Measurements from ENCODE around the gene SIRT3. TPM values are rescaled to one million over a fixed set of nuclear protein-coding genes. Genes with fewer than 3 reads are reported as not detected.

The SIRT3 gene
- total and polyA plus RNA-seq, 2 experiments from 2014 or later = 14.9 to 15.5 TPM

- Histone ChIP-seq H3K27ac (no peak overlapping the region), H3K9me3 (ENCODE audit: low read depth) (no peaks in the 10 kb centered on the region), H3K27me3 (replicated peaks; ENCODE audit: insufficient read depth) (no peaks in the 10 kb centered on the region), H3K9me2 (ENCODE audit: insufficient read depth) (no peaks in the 10 kb centered on the region), H3K36me3 (ENCODE audit: low read depth) (peaks cover 40% of the 10 kb centered on the region), H3K4me3 (no peak overlapping the region), H3F3A (ENCODE audit: insufficient read depth) (peaks cover 17% of the 10 kb centered on the region; the same call in 1 of the 2 replicates), H3K79me2 (ENCODE audit: insufficient read depth) (0 out of 2 replicates have a peak, but pooled peaks cover 7% of the 10 kb centered on the region), H3K9ac (no peak overlapping the region), H2AFZ (no peak overlapping the region), H3K4me2 (ENCODE audit: unreplicated experiment) (no peak overlapping the region), H3K4me1 (ENCODE audit: insufficient read depth) (no peaks in the 10 kb centered on the region), H4K20me1 (ENCODE audit: insufficient read depth) (no peaks in the 10 kb centered on the region)
- WGBS, 2 experiments (ENCODE audit: low coverage in 1 of 2, low lambda C conversion rate in 2 of 2, missing lambda C conversion rate in 2 of 2) = 78 to 80% methylated on average over 10 of the region's 10 CpGs
- in situ Hi-C loops (cut with MboI) = no loop called here
- TF ChIP-seq EZH2 (IDR thresholded peaks at IDR 0.05; ENCODE audit: insufficient read depth, poor library complexity, severe bottlenecking) = no peak
- TF ChIP-seq EZH2phosphoT487 (IDR thresholded peaks at IDR 0.05; ENCODE audit: insufficient read depth, low read depth) = no peak
- peak; percentile 68 for DNase-seq
These were observed 14.7 kb upstream of the SIRT3 start for GRCh38 chr11:250740-251299.

GRCh38 chr11:250274-250673 lies 14.1 kb upstream of the SIRT3 start:
- Histone ChIP-seq H3K4me1 (ENCODE audit: insufficient read depth) (no peaks in the 10 kb centered on the region), H3K36me3 (ENCODE audit: low read depth) (peaks cover 46% of the 10 kb centered on the region), H3K9me2 (ENCODE audit: insufficient read depth) (no peaks in the 10 kb centered on the region), H3F3A (ENCODE audit: insufficient read depth) (peaks cover 15% of the 10 kb centered on the region; the same call in 1 of the 2 replicates), H3K4me3 (no peak overlapping the region), H3K79me2 (ENCODE audit: insufficient read depth) (0 out of 2 replicates have a peak, but pooled peaks cover 12% of the 10 kb centered on the region), H3K27ac (no peak overlapping the region), H3K9me3 (ENCODE audit: low read depth) (no peaks in the 10 kb centered on the region), H3K9ac (no peak overlapping the region), H3K4me2 (ENCODE audit: unreplicated experiment) (no peak overlapping the region), H2AFZ (no peak overlapping the region), H3K27me3 (replicated peaks; ENCODE audit: insufficient read depth) (no peaks in the 10 kb centered on the region), H4K20me1 (ENCODE audit: insufficient read depth) (no peaks in the 10 kb centered on the region)
- WGBS, 2 experiments (ENCODE audit: low coverage in 1 of 2, low lambda C conversion rate in 2 of 2, missing lambda C conversion rate in 2 of 2) = 91 to 92% methylated on average over 5 of the region's 5 CpGs
- no peak for DNase-seq
- TF ChIP-seq EZH2phosphoT487 (IDR thresholded peaks at IDR 0.05; ENCODE audit: insufficient read depth, low read depth) (no peak), EZH2 (IDR thresholded peaks at IDR 0.05; ENCODE audit: insufficient read depth, poor library complexity, severe bottlenecking) (no peak)
- in situ Hi-C loops (cut with MboI) = no loop called here

GRCh38 chr11:249062-249461 lies 12.9 kb upstream of the SIRT3 start:
- H3K4me1 ChIP-seq (ENCODE audit: insufficient read depth) = no peaks in the 10 kb centered on the region
- no peak overlapping the region for H3K4me2 ChIP-seq (ENCODE audit: unreplicated experiment)
- TF ChIP-seq EZH2 (IDR thresholded peaks at IDR 0.05; ENCODE audit: insufficient read depth, poor library complexity, severe bottlenecking) (no peak), EZH2phosphoT487 (IDR thresholded peaks at IDR 0.05; ENCODE audit: insufficient read depth, low read depth) (no peak)
- 62 to 63% methylated on average over 8 of the region's 8 CpGs for WGBS, 2 experiments (ENCODE audit: low coverage in 1 of 2, low lambda C conversion rate in 2 of 2, missing lambda C conversion rate in 2 of 2)
- H3K4me3 ChIP-seq = no peak overlapping the region
- no peaks in the 10 kb centered on the region for H4K20me1 ChIP-seq (ENCODE audit: insufficient read depth)
- H3K9me2 ChIP-seq (ENCODE audit: insufficient read depth) = no peaks in the 10 kb centered on the region
- peaks cover 25% of the 10 kb centered on the region for H3K79me2 ChIP-seq (ENCODE audit: insufficient read depth)
- no peaks in the 10 kb centered on the region for H3K9me3 ChIP-seq (ENCODE audit: low read depth)
- H3K27me3 ChIP-seq (replicated peaks; ENCODE audit: insufficient read depth) = no peaks in the 10 kb centered on the region
- no peak overlapping the region for H2AFZ ChIP-seq
- in situ Hi-C loops (cut with MboI) = no loop called here
- no peak overlapping the region for H3K9ac ChIP-seq
- DNase-seq = no peak
- peaks cover 58% of the 10 kb centered on the region for H3K36me3 ChIP-seq (ENCODE audit: low read depth)
- no peak overlapping the region for H3K27ac ChIP-seq
- H3F3A ChIP-seq (ENCODE audit: insufficient read depth) = 0 out of 2 replicates have a peak, but pooled peaks cover 6% of the 10 kb centered on the region

- no peak overlapping the region for H3K4me2 ChIP-seq (ENCODE audit: unreplicated experiment)
- no peak overlapping the region for H3K9ac ChIP-seq
- H3K4me3 ChIP-seq = no peak overlapping the region
- TF ChIP-seq EZH2 (IDR thresholded peaks at IDR 0.05; ENCODE audit: insufficient read depth, poor library complexity, severe bottlenecking) = no peak
- TF ChIP-seq EZH2phosphoT487 (IDR thresholded peaks at IDR 0.05; ENCODE audit: insufficient read depth, low read depth) = no peak
- H3K4me1 ChIP-seq (ENCODE audit: insufficient read depth) = no peaks in the 10 kb centered on the region
- H3F3A ChIP-seq (ENCODE audit: insufficient read depth) = 0 out of 2 replicates have a peak, but pooled peaks cover 4% of the 10 kb centered on the region
- no peaks in the 10 kb centered on the region for H3K27me3 ChIP-seq (replicated peaks; ENCODE audit: insufficient read depth)
- peaks cover 67% of the 10 kb centered on the region for H3K79me2 ChIP-seq (ENCODE audit: insufficient read depth)
- no peaks in the 10 kb centered on the region for H3K9me2 ChIP-seq (ENCODE audit: insufficient read depth)
- H3K9me3 ChIP-seq (ENCODE audit: low read depth) = no peaks in the 10 kb centered on the region
- in situ Hi-C loops (cut with MboI) = no loop called here
- no peak overlapping the region for H3K27ac ChIP-seq
- no peaks in the 10 kb centered on the region for H4K20me1 ChIP-seq (ENCODE audit: insufficient read depth)
- peaks cover 71% of the 10 kb centered on the region for H3K36me3 ChIP-seq (ENCODE audit: low read depth)
- H2AFZ ChIP-seq = no peak overlapping the region
- WGBS, 2 experiments (ENCODE audit: low coverage in 1 of 2, low lambda C conversion rate in 2 of 2, missing lambda C conversion rate in 2 of 2) = 96 to 97% methylated on average over 2 of the region's 2 CpGs
- DNase-seq = no peak
These were observed 8.2 kb upstream of the SIRT3 start for GRCh38 chr11:244376-244775.

Measured in GM23248 (cell line).